HFFc6 (cell line): ENCODE measurements around the gene PAX4. TPM values are rescaled to one million over a fixed set of nuclear protein-coding genes. Genes with fewer than 3 reads are reported as not detected.
A peak's percentile ranks its signal among the peaks of the same experiment; 100 is the strongest.

ENCODE experiments used
- DNase-seq: peaks from one replicate; pipeline ENCODE4 v3.0.0-alpha.2; 2018
- H3K27ac Mint-ChIP-seq: 2 replicates; pipeline ENCODE4 v1.8.0; 2020; ENCODE audit warnings: mild to moderate bottlenecking, mixed read lengths
- H3K27me3 Mint-ChIP-seq: 2 replicates; pipeline ENCODE4 v1.8.0; 2021; ENCODE audit warnings: mild to moderate bottlenecking, moderate library complexity, mixed read lengths; ENCODE audit not compliant: insufficient read depth
- H3K36me3 Mint-ChIP-seq: 2 replicates; pipeline ENCODE4 v1.8.0; 2021; ENCODE audit warnings: low read depth, mixed read lengths
- H3K4me1 Mint-ChIP-seq: 2 replicates; pipeline ENCODE4 v1.8.0; 2020; ENCODE audit warnings: low read depth, mixed read lengths
- H3K4me3 Mint-ChIP-seq: 2 replicates; pipeline ENCODE4 v1.8.0; 2020; ENCODE audit warnings: mild to moderate bottlenecking, moderate library complexity, mixed read lengths
- H3K9me3 Mint-ChIP-seq: 2 replicates; pipeline ENCODE4 v1.8.0; 2020; ENCODE audit warnings: mild to moderate bottlenecking, mixed read lengths
- total RNA-seq, 6 experiments: library from RNA; stranded (reverse); fragmentation: NEBNext Ultra II Directional; extraction: Animal tissue kit (Norgen Biotek cat#: 25700); gene quantifications; 2 replicates in 1 of 6; 3 replicates in 5 of 6; pipeline ENCODE4 v1.2.3, GENCODE V29; 2021
- TF ChIP-seq, protein P1 (sequence below): fragments of 200-600 bp; sonication (generic); IDR thresholded peaks from 2 replicates; pipeline ENCODE4 v1.5.0; 2021; ENCODE audit warnings: antibody characterized with exemption, mild to moderate bottlenecking

The PAX4 gene
- total RNA-seq, 6 experiments from 2014 or later, result not detected

DNA sequence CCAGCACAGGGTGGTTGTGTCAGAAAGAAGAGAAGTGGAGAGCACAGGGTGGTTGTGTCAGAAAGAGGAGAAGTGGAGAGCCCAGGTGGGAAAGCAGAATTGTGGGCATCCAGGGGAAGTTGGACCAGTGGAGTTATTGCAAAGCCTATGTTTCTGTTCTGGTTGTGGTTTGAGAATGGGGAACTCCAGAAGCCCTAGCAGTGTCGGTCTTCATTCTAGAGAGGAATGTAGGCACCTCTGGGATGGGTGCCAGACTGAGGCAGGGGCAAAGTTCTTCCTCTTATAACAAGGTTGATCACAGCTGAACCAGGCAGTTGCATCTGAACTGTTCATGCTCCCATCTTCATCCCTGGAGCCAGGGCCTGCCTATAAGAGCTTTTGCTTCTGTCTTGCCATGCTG lies 23.5 kb downstream of the PAX4 start:
- H3K36me3 Mint-ChIP-seq, result no peaks in the 10 kb centered on the region
- H3K27me3 Mint-ChIP-seq, result peaks cover 9% of the 10 kb centered on the region
- no peak overlapping the region for H3K4me3 Mint-ChIP-seq
- H3K27ac Mint-ChIP-seq, result no peak overlapping the region
- TF ChIP-seq, protein P1, sequence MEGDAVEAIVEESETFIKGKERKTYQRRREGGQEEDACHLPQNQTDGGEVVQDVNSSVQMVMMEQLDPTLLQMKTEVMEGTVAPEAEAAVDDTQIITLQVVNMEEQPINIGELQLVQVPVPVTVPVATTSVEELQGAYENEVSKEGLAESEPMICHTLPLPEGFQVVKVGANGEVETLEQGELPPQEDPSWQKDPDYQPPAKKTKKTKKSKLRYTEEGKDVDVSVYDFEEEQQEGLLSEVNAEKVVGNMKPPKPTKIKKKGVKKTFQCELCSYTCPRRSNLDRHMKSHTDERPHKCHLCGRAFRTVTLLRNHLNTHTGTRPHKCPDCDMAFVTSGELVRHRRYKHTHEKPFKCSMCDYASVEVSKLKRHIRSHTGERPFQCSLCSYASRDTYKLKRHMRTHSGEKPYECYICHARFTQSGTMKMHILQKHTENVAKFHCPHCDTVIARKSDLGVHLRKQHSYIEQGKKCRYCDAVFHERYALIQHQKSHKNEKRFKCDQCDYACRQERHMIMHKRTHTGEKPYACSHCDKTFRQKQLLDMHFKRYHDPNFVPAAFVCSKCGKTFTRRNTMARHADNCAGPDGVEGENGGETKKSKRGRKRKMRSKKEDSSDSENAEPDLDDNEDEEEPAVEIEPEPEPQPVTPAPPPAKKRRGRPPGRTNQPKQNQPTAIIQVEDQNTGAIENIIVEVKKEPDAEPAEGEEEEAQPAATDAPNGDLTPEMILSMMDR, result no peak
- H3K9me3 Mint-ChIP-seq, result no peaks in the 10 kb centered on the region
- no peak for DNase-seq
- peaks cover 8% of the 10 kb centered on the region for H3K4me1 Mint-ChIP-seq

DNA sequence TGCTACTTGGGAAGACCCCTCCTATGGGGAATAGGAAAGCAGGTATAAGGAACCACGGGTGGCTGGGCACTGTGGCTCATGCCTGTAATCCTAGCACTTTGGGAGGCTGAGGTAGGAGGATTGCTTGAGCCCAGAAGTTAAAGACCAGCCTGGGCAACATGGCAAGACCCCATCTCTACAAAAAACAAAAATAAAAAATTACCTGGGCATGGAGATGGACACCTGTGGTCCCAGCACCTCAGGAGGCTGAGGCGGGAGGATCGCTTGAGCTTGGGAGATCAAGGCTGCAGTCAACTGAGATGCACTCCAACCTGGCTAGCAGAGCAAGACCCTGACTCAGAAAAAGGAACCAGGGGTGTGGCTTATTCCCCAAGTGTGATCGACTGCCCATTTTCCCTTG lies 25.4 kb downstream of the PAX4 start:
- Mint-ChIP-seq H3K27ac (no peak overlapping the region), H3K36me3 (no peaks in the 10 kb centered on the region), H3K27me3 (peaks cover 7% of the 10 kb centered on the region), H3K9me3 (no peaks in the 10 kb centered on the region), H3K4me1 (peaks cover 12% of the 10 kb centered on the region), H3K4me3 (no peak overlapping the region)
- no peak for DNase-seq
- TF ChIP-seq, protein P1, result no peak

DNA sequence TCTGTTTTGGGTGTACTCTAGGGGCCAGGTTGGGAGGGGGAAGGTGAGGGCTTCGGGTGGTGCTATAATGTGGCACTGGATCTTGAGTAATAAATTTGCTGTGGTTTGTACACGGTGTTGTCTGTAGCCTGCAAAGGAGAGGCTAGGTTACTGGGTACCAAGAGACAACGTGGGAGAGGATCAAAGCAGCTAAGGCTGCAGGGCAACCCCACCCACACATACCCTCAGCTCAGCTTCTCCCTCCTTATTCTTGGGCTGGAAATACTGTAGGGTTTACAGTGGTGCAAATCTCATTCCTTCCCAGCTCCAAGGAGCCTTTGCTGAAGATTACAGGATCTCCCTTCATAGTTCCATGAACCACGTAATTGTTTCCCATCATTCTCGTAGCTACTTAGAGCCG lies 26.4 kb downstream of the PAX4 start:
- TF ChIP-seq, protein P1, result no peak
- Mint-ChIP-seq H3K9me3 (no peaks in the 10 kb centered on the region), H3K4me3 (no peak overlapping the region), H3K36me3 (no peaks in the 10 kb centered on the region), H3K27ac (no peak overlapping the region), H3K27me3 (peaks cover 8% of the 10 kb centered on the region), H3K4me1 (peaks cover 16% of the 10 kb centered on the region)
- no peak for DNase-seq

DNA sequence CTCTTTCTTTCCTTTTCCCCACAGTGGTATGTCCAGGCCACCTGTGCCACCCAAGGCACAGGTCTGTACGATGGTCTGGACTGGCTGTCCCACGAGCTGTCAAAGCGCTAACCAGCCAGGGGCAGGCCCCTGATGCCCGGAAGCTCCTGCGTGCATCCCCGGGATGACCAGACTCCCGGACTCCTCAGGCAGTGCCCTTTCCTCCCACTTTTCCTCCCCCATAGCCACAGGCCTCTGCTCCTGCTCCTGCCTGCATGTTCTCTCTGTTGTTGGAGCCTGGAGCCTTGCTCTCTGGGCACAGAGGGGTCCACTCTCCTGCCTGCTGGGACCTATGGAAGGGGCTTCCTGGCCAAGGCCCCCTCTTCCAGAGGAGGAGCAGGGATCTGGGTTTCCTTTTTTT lies 26.8 kb downstream of the PAX4 start:
- no peaks in the 10 kb centered on the region for H3K9me3 Mint-ChIP-seq
- H3K4me1 Mint-ChIP-seq, result peaks cover 20% of the 10 kb centered on the region
- TF ChIP-seq, protein P1, result no peak
- H3K27ac Mint-ChIP-seq, result no peak overlapping the region
- no peak for DNase-seq
- no peaks in the 10 kb centered on the region for H3K36me3 Mint-ChIP-seq
- peaks cover 10% of the 10 kb centered on the region for H3K27me3 Mint-ChIP-seq
- H3K4me3 Mint-ChIP-seq, result no peak overlapping the region

DNA sequence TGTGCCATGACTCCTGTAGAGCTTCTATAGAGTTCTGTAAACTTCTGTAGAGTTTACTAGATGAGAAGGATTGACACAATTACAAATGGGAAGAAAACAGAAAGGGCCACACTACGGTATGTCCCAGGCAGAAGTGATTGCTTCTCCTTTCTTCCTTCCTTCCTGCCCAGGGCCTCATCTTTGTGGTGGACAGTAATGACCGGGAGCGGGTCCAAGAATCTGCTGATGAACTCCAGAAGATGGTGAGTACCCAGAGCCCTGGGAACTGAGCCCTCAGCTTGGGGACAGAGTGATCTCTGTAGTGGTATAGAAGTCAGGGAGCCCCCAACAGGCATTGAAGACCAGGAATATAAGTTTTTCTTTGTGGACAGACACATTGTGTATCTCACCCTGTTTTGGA lies 28.0 kb downstream of the PAX4 start:
- Mint-ChIP-seq H3K9me3 (no peaks in the 10 kb centered on the region), H3K27ac (peak overlapping the region; percentile 51), H3K36me3 (no peaks in the 10 kb centered on the region), H3K4me1 (peaks cover 26% of the 10 kb centered on the region), H3K4me3 (peak overlapping the region; percentile 95), H3K27me3 (peaks cover 6% of the 10 kb centered on the region)
- TF ChIP-seq, protein P1, result no peak
- DNase-seq, result peak; percentile 30
